Mesenchymal stem cell (in vitro differentiated cells and primary cell): Measurements from ENCODE around the gene NRG3. TPM values are rescaled to one million over a fixed set of nuclear protein-coding genes. Genes with fewer than 3 reads are reported as not detected.

Experiments
- DNase-seq: peaks from one replicate; pipeline ENCODE4 v3.0.0-alpha.2; 2013
- H2AFZ ChIP-seq: one replicate; pipeline ENCODE4 v1.6.1; 2013; ENCODE audit warnings: low read depth, mild to moderate bottlenecking, control low read depth, inconsistent platforms, low read length, moderate library complexity
- H2AK5ac ChIP-seq: 2 replicates; pipeline ENCODE4 v1.6.1; 2013; ENCODE audit warnings: low read length, moderate library complexity, mild to moderate bottlenecking, inconsistent platforms; ENCODE audit not compliant: severe bottlenecking
- H2BK120ac ChIP-seq: one replicate; pipeline ENCODE4 v1.6.1; 2013; ENCODE audit warnings: low read depth, mild to moderate bottlenecking, inconsistent platforms, low read length, moderate library complexity
- H2BK12ac ChIP-seq, 2 experiments: one replicate each; pipeline ENCODE4 v1.6.1; 2013; ENCODE audit warnings: inconsistent platforms in 2 of 2, low read length in 2 of 2, mild to moderate bottlenecking in 2 of 2, moderate library complexity in 2 of 2, control low read depth in 1 of 2
- H2BK15ac ChIP-seq: one replicate; pipeline ENCODE4 v1.6.1; 2013; ENCODE audit warnings: mild to moderate bottlenecking, low read depth, inconsistent platforms; ENCODE audit not compliant: poor library complexity, severe bottlenecking
- H2BK5ac ChIP-seq: 2 replicates; pipeline ENCODE4 v1.6.1; 2013; ENCODE audit warnings: low read depth, mild to moderate bottlenecking, low read length, control low read depth, inconsistent platforms; ENCODE audit not compliant: poor library complexity, severe bottlenecking
- H3K14ac ChIP-seq, 2 experiments: one replicate each; pipeline ENCODE4 v1.6.1; 2013; ENCODE audit warnings: inconsistent platforms in 2 of 2, low read length in 2 of 2, control low read depth in 1 of 2, mild to moderate bottlenecking in 1 of 2, moderate library complexity in 1 of 2
- H3K18ac ChIP-seq, 2 experiments: one replicate each; pipeline ENCODE4 v1.6.1; 2013; ENCODE audit warnings: inconsistent platforms in 2 of 2, low read length in 2 of 2, control low read depth in 1 of 2, low read depth in 1 of 2, mild to moderate bottlenecking in 1 of 2
- H3K23ac ChIP-seq, 2 experiments: one replicate each; pipeline ENCODE4 v1.6.1; 2013; ENCODE audit warnings: inconsistent platforms in 2 of 2, low read length in 2 of 2, mild to moderate bottlenecking in 2 of 2, moderate library complexity in 2 of 2, control low read depth in 1 of 2
- H3K27ac ChIP-seq: 2 replicates; pipeline ENCODE4 v1.5.1; 2013; ENCODE audit warnings: mild to moderate bottlenecking, moderate library complexity, low read length, control low read depth, inconsistent platforms; ENCODE audit not compliant: poor library complexity, severe bottlenecking
- H3K27me3 ChIP-seq, 2 experiments: 2 replicates each; pipeline versions ENCODE4 v1.6.1 to v1.7.0; 2013; ENCODE audit warnings: low read length in 2 of 2, mild to moderate bottlenecking in 2 of 2, moderate library complexity in 2 of 2, control low read depth in 1 of 2, inconsistent platforms in 1 of 2; ENCODE audit not compliant: control insufficient read depth in 1 of 2, insufficient read depth in 1 of 2
- H3K36me3 ChIP-seq, 2 experiments: 2 replicates each; pipeline versions ENCODE4 v1.6.1 to v1.7.0; 2013; ENCODE audit warnings: low read length in 2 of 2, control low read depth in 1 of 2, inconsistent platforms in 1 of 2, low read depth in 1 of 2, mild to moderate bottlenecking in 1 of 2; ENCODE audit not compliant: insufficient read depth in 2 of 2, control insufficient read depth in 1 of 2
- H3K4ac ChIP-seq, 2 experiments: one replicate each; pipeline ENCODE4 v1.6.1; 2013; ENCODE audit warnings: inconsistent platforms in 2 of 2, low read length in 2 of 2, mild to moderate bottlenecking in 2 of 2, moderate library complexity in 2 of 2, control low read depth in 1 of 2, low read depth in 1 of 2
- H3K4me1 ChIP-seq: 2 replicates; pipeline ENCODE4 v1.6.1; 2013; ENCODE audit warnings: low read depth, low read length, control low read depth; ENCODE audit not compliant: control insufficient read depth, insufficient read depth
- H3K4me2 ChIP-seq: 2 replicates; pipeline ENCODE4 v1.6.1; 2013; ENCODE audit warnings: low read length, mild to moderate bottlenecking, inconsistent platforms; ENCODE audit not compliant: poor library complexity, severe bottlenecking
- H3K4me3 ChIP-seq, 2 experiments: 2 replicates each; pipeline versions ENCODE4 v1.5.1 to v1.7.0; 2013; ENCODE audit warnings: low read length in 2 of 2, mild to moderate bottlenecking in 2 of 2, control low read depth in 1 of 2, low read depth in 1 of 2; ENCODE audit not compliant: insufficient read depth in 1 of 2
- H3K79me1 ChIP-seq: replicated peaks from 2 replicates; pipeline ENCODE4 v1.6.1; 2013; ENCODE audit warnings: mild to moderate bottlenecking, control low read depth, low read length, inconsistent platforms; ENCODE audit not compliant: poor library complexity, severe bottlenecking
- H3K9ac ChIP-seq: 2 replicates; pipeline ENCODE4 v1.7.0; 2013; ENCODE audit warnings: mild to moderate bottlenecking, low read length, moderate library complexity
- H3K9me3 ChIP-seq: 2 replicates; pipeline ENCODE4 v1.7.0; 2013; ENCODE audit warnings: mild to moderate bottlenecking, low read length; ENCODE audit not compliant: control insufficient read depth
- H4K8ac ChIP-seq: one replicate; pipeline ENCODE4 v1.6.1; 2013; ENCODE audit warnings: inconsistent platforms, mild to moderate bottlenecking, low read length, moderate library complexity
- H4K91ac ChIP-seq: one replicate; pipeline ENCODE4 v1.6.1; 2013; ENCODE audit warnings: mild to moderate bottlenecking, low read length, inconsistent platforms
- WGBS: methylation state at CpG from one replicate; pipeline ENCODE4 v1.1.7; 2013; ENCODE audit warnings: mixed read lengths; 5-methylcytosine and 5-hydroxymethylcytosine counted together
- polyA plus RNA-seq, 2 experiments: library from polyadenylated mRNA; stranded (reverse); fragments of 200-250 nt; gene quantifications; one replicate each; pipeline ENCODE4 v1.2.3, GENCODE V29; 2013

The NRG3 gene
- polyA plus RNA-seq (2013, experiment 1 of 2), result 0.17 TPM
- 0.10 TPM for polyA plus RNA-seq (2013, experiment 2 of 2)

DNA sequence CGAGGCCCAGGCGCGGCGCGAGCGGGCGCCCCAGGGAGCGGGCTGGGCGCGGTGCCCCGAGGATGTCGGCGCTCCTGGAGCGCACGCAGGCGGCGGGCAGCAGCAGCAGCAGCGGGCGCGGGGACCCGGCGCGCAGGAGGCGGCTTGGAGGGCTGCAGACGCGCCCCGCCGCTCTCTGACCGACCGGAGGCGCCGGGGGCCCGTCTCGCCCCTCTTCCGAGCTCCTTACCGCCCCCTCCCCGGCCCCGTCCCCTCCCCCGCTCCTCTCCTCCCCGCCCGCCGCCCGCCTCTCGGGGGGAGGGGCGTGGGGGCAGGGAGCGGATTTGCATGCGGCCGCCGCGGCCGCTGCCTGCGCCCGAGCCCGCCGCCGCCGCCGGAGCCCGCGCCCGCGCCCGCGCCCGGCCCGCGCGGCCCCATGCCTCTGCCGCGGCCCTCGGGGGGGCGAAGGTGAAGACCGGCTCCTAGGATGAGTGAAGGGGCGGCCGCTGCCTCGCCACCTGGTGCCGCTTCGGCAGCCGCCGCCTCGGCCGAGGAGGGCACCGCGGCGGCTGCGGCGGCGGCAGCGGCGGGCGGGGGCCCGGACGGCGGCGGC, at the start of gene NRG3:
NRG3 (plus strand) TSS at position 320 of the 592 bp plus-strand sequence.
- Histone ChIP-seq H2BK12ac (no peak within 1 kb of the TSS), H3K4ac (no peak within 1 kb of the TSS), H2BK120ac (no peak within 1 kb of the TSS), H2AFZ (no peak within 1 kb of the TSS), H3K27me3 (peaks cover 40 to 54% of the 10 kb centered on the region in 2 experiments), H4K8ac (peak within 1 kb of the TSS; percentile 38), H3K14ac (no peak within 1 kb of the TSS), H2BK15ac (no peak within 1 kb of the TSS), H3K79me1 (no peaks in the 10 kb centered on the region), H3K9me3 (no peaks in the 10 kb centered on the region), H2AK5ac (no peak within 1 kb of the TSS), H3K18ac (no peak within 1 kb of the TSS), H3K36me3 (no peaks in the 10 kb centered on the region), H3K9ac (no peak within 1 kb of the TSS), H3K4me2 (peak within 1 kb of the TSS; percentile 81), H3K4me3 (peak within 1 kb of the TSS in 1 of 2 experiments; percentile 41), H3K27ac (no peak within 1 kb of the TSS), H3K4me1 (peaks cover 23% of the 10 kb centered on the region), H4K91ac (no peak within 1 kb of the TSS), H3K23ac (peak within 1 kb of the TSS in 1 of 2 experiments; percentile 6), H2BK5ac (no peak within 1 kb of the TSS)
- DNase-seq, result no peak
- WGBS, result under 1% methylated on average over 40 of the region's 95 CpGs

DNA sequence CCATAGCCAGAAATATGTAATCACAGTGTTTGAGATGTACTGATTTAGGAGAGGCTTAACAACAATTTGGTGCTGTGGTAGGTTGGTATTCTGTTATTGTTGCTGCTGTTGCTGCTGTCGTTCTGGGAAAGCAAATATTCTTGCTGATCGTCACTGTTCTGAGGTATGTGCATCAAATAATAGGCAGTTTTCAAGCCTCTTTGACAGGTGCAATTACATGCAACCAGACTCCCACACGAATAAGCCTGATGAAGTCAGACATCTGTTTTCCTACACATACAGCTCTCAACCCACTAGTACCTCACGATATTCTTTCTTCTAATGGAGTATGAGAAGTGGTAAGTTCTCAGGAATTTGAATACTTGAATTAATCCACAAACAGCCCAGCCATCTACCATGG, 46.7 kb upstream of the NRG3 start:
- no peak overlapping the region for H2BK5ac ChIP-seq
- H2AFZ ChIP-seq, result no peak overlapping the region
- H3K4ac ChIP-seq, result no peak overlapping the region
- H3K4me3 ChIP-seq, result no peak overlapping the region
- H3K36me3 ChIP-seq, result no peaks in the 10 kb centered on the region
- no peak overlapping the region for H2BK120ac ChIP-seq
- H4K8ac ChIP-seq, result no peak overlapping the region
- no peak overlapping the region for H4K91ac ChIP-seq
- H3K23ac ChIP-seq, result no peak overlapping the region
- H2BK12ac ChIP-seq, result no peak overlapping the region
- no peak overlapping the region for H3K9ac ChIP-seq
- no peak overlapping the region for H3K27ac ChIP-seq
- no peak overlapping the region for H3K18ac ChIP-seq
- H2AK5ac ChIP-seq, result no peak overlapping the region
- no peaks in the 10 kb centered on the region for H3K4me1 ChIP-seq
- no peaks in the 10 kb centered on the region for H3K27me3 ChIP-seq
- H2BK15ac ChIP-seq, result no peak overlapping the region
- no peak overlapping the region for H3K4me2 ChIP-seq
- H3K79me1 ChIP-seq, result no peaks in the 10 kb centered on the region
- 84% methylated on average over 2 of the region's 4 CpGs for WGBS
- no peak overlapping the region for H3K14ac ChIP-seq
- no peak for DNase-seq
- peaks cover 16% of the 10 kb centered on the region for H3K9me3 ChIP-seq

- Histone ChIP-seq H4K8ac (no peak overlapping the region), H3K4ac (no peak overlapping the region), H3K9ac (no peak overlapping the region), H3K18ac (no peak overlapping the region), H3K23ac (no peak overlapping the region), H2AK5ac (no peak overlapping the region), H2BK15ac (no peak overlapping the region), H3K27ac (no peak overlapping the region), H3K9me3 (peaks cover 13% of the 10 kb centered on the region), H3K4me1 (no peaks in the 10 kb centered on the region), H4K91ac (no peak overlapping the region), H2BK120ac (no peak overlapping the region), H3K4me2 (no peak overlapping the region), H2BK5ac (no peak overlapping the region), H3K36me3 (no peaks in the 10 kb centered on the region), H2AFZ (no peak overlapping the region), H3K79me1 (no peaks in the 10 kb centered on the region), H3K14ac (no peak overlapping the region), H3K27me3 (no peaks in the 10 kb centered on the region), H2BK12ac (no peak overlapping the region), H3K4me3 (no peak overlapping the region)
- DNase-seq, result no peak
- 91% methylated on average over 13 of the region's 15 CpGs for WGBS
These were observed 43.9 kb upstream of the NRG3 start for GRCh38 chr10:81831060-81831459.

DNA sequence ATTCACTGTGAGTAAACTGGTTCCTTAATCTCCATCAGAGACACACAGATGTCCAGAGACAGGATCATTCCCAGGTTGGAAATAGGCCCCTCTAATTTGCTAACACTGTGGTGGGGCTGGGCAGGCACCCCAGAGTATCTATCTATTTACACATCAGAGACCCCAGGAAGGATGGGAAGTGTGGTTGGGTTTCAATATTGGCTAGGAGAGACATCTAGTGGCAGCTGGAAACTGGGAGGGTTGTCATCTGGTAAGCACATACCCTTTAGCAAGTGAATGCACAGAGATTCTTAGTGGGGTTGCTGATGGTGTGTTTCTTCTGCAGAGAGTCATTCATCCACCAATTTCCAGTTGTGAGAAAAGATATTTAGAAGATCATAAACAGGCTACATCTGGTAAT, 36.0 kb upstream of the NRG3 start:
- no peaks in the 10 kb centered on the region for H3K27me3 ChIP-seq
- H3K18ac ChIP-seq, result no peak overlapping the region
- DNase-seq, result peak; percentile 14
- no peak overlapping the region for H4K8ac ChIP-seq
- no peak overlapping the region for H4K91ac ChIP-seq
- H3K4me3 ChIP-seq, result no peak overlapping the region
- H3K27ac ChIP-seq, result no peak overlapping the region
- no peak overlapping the region for H3K4me2 ChIP-seq
- H2BK5ac ChIP-seq, result no peak overlapping the region
- no peak overlapping the region for H2BK12ac ChIP-seq
- H2BK120ac ChIP-seq, result no peak overlapping the region
- no peaks in the 10 kb centered on the region for H3K9me3 ChIP-seq
- H3K14ac ChIP-seq, result no peak overlapping the region
- H2AK5ac ChIP-seq, result no peak overlapping the region
- no peak overlapping the region for H3K4ac ChIP-seq
- H3K23ac ChIP-seq, result no peak overlapping the region
- no peaks in the 10 kb centered on the region for H3K4me1 ChIP-seq
- H2AFZ ChIP-seq, result no peak overlapping the region
- H3K9ac ChIP-seq, result no peak overlapping the region
- no peaks in the 10 kb centered on the region for H3K79me1 ChIP-seq
- H3K36me3 ChIP-seq, result no peaks in the 10 kb centered on the region
- no peak overlapping the region for H2BK15ac ChIP-seq
